Stimulated activated CD4-positive, alpha-beta T cell treated with anti-CD3 and anti-CD28 coated beads, TNF-alpha, amount 100 ng/mL, for 48 hours (primary cell): ENCODE measurements around the gene PTK6.

Source experiments
- DNase-seq, 3 donors: peaks; one replicate each; pipeline ENCODE4 v3.0.0-alpha.2; 2020; ENCODE audit warnings: low read depth in 3 of 3

PTK6 gene

DNA sequence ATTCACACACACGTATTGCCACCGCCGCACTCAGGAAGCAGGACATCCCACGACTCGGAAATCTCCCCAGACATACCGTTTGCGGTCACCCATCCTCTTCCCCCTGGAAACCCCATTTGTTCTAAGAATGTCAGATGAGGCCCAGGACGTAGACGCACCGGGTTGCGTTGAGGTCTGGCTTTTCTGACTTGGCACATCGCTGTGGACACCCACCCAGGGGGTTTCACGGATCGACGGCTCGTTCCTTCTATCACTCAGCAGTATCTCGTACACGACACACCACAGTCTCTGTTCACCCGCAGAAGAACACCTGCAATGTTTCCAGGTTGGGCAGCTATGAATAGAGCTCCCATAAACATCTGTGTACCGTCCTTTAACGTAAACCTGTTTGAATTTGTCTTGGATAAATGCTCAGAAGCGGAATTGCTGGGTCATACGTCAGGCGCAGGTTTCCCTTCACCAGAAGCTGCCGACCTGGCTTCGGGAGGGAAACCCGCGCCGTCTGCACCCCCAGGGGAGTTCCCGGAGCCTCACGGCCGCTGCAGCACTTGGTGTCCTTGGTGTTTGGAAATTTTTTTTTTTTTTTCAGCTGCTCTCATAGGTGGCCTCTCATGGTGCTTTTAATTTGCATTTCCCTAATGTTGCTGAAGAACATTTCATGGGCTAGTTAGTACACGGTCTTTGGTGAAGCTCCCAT, 29.0 kb downstream of the PTK6 start:
- no peak for DNase-seq

DNA sequence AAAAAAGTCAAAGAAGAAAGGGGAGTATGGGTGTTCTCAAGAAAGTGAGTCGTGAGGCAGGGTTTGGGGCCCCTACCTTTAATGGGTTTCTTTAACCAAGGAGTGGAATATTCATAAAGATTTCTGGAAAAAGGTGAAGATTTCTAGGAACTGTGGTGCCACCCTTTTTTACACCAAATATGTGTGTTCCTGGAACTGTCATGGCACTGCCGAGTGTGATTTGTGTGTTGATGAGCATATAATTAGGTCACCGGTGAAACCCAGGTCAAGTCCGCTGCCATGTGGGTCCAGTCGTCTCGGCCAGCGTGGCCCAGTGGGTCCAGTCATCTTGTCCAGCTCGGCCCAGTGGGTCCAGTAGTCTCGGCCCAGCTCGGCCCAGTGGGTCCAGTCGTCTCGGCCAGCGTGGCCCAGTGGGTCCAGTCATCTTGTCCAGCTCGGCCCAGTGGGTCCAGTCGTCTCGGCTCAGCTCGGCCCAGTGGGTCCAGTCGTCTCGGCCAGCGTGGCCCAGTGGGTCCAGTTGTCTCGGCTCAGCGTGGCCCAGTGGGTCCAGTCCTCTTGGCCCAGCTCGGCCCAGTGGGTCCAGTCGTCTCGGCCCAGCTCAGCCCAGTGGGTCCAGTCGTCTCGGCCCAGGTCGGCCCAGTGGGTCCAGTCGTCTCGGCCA, 30.0 kb downstream of the PTK6 start:
- no peak for DNase-seq

DNA sequence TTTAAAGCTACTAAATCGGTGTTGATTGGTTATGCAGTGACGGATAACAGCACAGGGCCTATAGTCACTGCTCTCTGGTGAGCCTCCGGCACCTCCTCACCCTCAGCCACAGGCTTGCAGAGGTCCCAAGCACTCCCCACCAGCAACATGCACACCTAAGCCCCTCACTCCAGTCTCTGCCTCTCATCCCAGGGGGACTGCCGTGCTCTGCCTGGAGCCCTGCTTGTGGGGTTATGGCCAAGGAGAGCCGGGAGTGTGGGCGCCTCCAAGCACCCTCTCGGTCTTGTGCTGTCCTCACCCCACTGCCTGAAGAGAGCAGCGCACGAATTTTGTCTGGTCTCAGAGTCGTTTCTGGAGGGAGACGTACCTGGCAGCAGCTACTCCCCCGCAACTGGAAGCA, 31.5 kb downstream of the PTK6 start:
- DNase-seq = no peak

DNA sequence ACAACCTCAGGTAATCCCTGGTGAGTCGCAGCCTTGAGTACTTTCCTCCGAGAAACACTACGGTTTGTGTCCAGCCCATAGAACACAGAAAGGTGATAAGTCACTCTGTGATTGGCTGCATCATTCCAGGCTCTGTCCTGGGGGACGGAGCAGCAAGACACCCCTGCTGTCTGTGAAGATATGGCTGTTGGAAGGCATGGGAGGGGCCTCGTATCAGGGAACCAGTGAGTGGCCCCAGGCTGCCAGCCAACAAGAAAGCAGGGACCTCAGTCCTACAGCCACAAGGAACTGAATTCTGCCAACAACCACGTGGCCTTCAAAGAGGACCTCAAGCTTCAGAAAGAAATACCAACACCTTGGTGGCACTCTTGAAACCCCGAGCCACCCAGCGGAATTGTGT, 31.9 kb downstream of the PTK6 start:
- no peak for DNase-seq

DNA sequence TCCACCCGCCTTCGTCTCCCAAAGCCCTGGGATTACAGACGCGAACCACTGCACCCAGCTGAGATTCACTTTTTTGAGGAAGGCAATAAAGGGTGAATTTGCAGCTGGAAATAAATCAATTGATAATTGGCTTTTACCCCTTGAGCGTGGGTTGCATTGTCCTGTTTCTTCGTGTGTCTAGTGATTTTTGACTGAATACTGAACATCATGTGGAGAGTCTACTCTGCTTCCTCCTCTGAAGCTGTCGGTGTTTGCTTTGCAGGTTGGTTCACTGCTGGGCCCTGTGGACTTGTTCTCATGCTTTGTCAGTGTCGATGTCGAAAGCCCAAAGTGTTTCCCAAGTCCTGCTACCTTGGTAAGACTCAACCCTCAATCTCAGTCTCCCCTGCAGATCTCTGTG, 32.5 kb downstream of the PTK6 start:
- no peak for DNase-seq

DNA sequence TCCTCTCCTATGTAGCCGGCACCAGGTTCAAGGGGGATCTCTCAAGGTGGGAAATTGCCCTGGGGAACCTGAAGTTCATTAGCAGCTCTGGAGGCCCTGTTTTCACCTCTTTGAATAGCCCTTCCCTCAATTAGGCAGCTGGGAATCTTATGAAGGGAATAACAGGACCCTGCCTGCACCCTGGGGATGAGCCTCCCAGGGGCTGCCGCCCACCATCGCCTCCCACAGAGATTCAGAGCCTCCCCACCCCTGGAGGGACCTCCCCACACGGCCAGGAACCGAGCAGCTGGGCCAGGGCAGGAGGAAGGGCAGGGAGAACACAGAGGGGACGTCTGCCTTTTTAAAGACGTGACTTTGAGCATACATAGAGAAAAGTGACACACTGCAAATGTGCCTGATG, 33.7 kb downstream of the PTK6 start:
- no peak for DNase-seq

DNA sequence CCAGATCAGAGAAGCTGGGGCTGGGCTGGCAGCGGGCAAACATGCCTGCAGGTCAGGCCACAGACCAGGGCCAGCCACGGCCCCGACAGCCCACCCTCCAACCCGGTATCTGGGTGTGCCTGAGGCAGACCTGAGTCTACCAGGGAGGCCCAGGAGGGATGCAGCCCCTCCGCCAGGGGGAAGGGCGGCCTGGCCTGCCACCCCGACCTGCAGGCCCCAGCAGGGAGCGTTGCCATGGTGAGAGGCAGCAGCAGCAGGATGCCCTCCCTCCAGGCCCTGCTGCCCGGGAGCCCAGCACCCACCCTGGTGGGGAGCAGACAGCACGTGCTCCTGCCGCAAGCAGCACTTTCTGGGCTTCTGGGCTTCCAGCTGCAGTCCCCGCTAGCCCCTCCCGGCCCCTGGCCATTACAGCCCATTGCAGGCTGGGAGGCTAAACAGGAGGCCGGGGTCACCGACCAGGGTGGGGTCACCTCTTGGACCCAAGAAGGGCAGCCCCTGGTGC, 34.5 kb downstream of the PTK6 start:
- no peak for DNase-seq

DNA sequence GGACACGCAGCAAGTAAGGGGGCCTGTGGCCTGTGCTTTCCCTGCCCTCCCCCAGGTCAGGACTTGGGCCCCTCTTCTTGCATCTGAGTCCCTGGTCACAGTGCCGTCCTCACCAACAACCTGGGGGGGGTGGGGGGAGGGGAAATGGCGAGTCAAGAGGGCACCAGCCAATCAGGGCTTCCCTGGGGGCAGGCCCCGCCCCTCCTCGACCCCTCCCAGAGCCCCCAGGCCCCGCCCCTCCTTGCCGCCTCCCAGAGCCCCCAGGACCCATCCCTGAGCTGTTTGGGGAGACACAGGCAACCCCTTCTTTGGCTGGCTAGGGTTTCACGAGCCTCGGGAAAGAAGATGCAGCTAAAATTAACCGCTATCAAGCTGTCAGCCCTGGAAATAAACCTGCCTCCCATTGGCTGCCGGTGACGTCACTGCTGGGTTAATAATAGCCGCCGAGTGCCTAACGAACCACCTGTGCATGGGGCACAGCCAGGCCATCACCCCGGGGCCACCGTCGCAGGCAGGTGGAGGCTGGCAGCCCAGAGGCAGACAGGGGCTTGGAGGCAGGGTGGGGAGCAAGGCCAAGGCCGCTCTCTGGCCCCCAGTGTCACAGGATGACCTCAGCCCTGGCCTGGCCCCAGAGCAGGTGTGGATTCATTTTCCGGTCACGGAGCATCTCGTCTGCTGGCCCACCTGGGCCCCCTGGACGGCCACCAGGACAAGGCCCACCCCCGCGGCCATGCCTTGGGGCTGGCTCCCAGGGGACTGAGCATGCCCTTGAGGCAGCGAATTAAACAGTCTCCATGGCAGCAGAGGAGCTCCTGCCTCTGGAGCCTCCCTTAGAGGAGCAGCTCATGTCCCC, 35.1 kb downstream of the PTK6 start:
- DNase-seq = no peak

DNA sequence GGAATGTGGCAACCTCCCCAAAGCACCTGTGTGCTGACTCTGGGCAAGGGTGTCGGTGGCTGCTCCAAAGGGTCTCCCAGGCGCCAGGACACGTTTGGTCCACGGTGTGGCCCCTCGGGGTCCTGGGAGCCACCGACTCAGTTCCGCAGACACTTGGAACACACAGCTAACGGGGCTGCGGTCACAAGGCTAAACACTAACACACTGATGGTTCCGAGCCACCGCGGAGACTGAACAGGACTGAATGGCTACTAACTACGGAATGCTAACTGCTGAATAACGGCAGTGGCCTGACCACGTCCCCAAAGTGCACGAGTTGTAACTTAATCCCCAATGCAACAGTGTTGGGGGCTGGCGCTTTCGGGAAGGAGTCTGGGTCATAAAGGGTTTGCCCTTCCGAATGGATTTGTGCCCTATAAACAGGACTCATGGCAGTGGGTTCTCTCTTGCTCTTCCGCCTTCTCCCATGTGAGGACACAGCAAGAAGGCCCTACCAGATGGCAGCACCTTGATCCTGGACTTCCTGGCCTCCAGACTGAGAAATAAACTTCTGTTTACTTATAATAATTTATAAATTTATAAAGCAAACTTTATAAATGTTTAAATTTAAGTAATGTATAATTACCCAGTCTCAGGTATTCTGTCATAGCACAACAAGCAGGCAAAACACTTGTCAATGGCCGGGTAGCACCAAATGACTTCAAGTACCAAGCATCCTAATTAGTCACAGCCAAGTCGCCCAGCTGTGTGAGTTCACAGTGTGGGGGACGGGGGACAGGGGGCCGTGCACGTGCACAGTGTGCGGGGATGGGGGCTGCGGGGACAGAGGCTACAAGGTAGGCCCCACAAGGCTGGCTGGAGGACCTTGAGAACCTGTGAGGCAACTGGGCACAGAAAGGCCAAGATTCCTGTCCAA, 36.0 kb downstream of the PTK6 start:
- DNase-seq = no peak

DNA sequence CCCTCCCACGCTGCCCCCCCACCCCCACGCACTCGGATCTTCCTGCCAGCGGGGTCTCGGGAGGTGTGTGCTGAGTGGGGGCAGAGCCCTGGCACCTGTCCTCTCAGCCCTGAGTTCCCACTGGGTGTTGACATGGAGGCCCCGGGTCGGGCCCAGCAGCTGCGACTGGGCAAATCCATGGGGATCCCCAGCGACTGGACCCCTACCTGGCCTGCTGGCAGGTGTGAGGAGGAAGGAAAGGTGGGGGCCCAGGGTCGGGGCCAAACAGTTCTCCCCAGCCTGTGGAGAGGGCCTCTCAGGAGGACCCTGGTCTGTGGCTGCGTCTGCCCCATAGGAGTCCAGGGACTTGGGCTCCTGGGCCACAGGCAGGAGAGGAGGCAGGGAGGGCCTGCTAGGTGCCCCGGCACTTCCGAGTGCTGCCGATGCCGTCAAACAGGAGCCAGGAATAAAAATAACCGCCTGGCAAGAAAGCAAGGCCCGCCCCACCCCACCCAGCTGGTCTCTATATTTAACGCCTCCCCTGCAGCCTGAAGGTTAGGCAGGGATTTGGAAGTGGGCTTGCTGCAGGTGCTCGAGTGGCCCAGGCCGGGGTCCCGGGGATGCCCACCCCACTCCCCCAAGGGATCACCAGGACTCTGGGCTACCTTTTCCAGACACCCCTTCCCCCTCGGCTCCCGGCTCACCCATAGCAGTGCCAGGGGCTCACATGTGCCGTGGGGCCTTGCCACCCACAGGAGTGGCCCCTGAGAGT, 36.9 kb downstream of the PTK6 start:
- no peak for DNase-seq

DNA sequence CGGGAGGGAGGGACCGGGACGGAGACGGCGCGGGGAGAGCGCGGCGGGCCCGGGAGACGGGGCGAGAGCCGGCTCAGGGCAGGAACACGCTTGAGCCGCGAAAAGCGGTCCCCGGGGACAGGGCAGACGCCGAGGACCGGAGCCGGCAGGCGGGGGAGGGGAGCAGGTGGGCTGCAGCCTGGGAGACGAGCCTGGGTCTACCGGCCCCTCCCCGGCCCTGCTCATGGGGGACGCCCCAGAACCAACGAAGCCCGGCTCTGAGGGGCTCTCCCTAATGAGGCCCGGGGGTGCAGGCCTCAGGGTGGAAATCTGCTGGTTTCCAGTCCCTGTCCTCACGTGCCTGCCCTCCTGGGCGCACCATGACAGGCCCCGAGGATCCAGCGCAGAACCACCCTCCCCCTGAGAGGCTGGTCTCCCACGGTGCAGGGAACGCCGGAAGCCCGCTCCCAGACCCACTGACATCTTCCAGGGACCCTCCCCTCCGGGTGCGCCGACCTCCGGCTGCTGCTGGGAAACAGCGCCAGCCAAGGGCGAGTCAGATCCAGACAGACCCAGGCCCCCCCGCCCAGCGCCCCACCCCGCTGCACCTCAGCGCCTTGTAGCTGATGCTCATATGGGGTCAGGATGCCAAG, 37.7 kb downstream of the PTK6 start:
- DNase-seq = no peak

DNA sequence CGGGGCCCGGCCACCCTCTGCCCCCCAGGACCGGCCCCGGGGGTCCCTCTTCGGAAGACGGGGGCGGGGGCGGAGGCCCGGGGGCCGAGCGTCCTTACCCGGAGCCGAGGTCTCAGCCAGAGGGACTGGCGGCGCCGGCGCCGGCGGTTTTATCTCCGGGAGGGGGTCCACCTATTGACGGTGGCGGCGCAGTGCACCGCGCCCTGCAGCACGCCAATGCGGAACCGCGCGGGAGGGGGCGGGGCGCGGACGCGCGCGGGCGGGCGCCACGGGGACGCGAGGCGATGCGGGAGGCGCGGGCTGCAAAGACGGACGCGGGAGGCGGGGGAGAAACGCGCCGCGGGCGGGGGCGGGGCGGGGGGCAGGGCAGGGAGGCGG, 38.2 kb downstream of the PTK6 start, which contains the start of gene EEF1A2:
Gene EEF1A2, minus strand, starts transcription at position 124 of the 378 bp plus-strand sequence. CDS start 1,320 bp downstream, outside the sequence.
- DNase-seq = no peak

DNA sequence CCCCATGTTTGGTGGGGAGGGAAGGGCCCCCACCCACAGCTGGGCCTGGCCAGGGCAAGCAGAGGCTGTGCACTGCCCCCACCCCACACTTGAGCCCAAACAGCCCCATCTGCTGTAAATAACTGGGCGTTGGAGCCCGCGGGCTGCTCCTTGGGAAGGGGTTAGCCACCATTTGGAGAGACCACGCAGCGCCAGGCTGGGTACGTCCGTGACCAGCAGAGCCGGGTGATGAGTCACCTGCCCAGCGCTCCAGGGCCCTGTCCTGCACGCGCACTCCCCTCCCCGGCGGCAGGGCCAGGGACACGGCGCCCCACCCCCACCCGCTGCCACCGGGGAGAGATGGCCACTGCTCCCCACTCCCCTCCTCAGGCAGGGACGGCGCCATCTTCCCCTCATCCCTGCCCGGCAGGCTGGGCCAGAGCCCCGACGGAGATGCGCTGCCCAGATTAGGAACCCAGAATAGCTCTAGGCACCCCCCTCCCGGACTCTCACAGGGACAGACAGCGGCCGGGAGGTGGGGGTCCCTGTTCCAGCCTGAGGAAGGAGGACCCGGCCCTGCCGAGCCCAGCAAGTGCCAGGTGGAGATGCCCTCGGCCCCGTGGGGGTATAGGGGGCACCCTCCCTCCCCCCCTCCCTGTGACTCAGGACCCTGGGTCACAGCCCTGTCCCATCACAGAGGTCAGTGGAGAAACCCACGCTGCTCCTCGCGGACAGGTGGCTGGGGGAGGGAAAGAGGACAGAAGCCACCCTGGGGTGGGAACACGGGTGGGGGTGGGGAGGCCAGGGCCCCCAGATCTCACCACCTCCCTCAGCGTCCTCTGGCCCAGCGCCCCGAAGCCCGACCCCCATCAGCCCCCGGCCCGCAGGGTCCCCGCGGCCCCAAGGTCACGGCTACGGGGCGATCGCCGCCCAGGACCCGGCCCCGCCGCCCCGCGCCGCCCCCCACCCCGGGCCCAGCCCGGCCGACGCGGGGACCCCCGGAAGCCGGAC, 38.9 kb downstream of the PTK6 start:
- no peak for DNase-seq

DNA sequence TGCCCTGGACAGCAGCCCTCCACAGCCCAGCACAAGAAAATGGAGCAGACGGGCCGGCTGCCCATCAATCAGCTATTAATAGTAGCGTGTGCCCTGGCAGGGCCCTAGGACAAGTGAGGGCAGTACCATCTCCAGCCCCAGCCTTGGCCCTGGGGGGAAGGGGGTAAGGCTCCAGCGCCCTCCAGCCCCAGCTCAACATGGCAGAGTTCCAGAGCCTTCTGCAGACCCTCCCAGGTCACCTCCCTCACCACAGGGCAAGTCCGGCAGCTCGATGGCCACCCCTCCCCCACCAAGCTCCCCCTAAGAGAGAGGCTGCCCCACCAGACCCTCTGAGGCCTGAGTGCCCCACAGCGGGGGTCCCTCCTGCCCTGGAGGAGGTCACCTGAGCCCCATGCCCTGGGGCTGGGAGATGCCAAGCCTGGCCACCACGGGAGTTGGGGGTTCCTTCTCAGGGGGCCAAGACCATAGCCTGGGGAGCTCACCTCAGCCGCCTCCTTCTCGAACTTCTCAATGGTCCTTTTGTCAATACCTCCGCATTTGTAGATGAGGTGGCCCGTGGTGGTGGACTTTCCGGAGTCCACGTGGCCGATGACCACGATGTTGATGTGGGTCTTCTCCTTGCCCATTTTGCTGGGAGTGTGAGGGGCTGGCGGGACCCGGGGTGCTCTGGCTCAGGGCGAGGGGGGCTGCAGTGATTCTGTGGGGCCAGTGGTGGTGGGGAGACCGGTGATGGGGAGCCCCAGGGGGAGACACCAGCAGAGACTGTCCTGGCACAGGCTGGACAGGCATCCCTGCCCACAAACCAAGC, 39.8 kb downstream of the PTK6 start:
- no peak for DNase-seq

DNA sequence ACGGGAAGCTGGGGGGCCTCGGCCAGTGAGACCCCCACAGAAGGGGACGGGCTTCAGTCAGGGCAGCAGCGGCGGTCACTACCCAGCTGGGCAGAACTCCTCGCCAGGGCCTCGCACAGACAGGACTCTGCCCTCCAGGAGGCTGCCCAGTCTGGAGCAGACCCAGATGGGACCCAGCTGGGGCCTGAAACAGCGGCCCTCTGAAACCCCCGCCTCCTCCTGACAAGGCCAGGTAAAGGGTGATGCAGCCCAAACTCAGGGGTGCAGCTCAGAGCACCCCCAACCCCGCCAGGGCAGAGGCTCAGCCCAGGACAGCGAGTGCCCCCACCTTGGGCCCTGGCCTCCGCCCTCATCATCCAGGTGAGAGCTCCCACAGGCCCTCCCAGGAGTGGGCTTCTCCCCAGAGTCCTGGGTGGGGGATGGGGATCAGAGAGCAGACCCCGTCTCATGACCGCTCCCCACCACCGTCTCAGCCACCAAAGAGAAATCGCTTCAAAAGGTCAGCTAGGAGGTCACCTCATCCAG, 40.5 kb downstream of the PTK6 start:
- no peak for DNase-seq

DNA sequence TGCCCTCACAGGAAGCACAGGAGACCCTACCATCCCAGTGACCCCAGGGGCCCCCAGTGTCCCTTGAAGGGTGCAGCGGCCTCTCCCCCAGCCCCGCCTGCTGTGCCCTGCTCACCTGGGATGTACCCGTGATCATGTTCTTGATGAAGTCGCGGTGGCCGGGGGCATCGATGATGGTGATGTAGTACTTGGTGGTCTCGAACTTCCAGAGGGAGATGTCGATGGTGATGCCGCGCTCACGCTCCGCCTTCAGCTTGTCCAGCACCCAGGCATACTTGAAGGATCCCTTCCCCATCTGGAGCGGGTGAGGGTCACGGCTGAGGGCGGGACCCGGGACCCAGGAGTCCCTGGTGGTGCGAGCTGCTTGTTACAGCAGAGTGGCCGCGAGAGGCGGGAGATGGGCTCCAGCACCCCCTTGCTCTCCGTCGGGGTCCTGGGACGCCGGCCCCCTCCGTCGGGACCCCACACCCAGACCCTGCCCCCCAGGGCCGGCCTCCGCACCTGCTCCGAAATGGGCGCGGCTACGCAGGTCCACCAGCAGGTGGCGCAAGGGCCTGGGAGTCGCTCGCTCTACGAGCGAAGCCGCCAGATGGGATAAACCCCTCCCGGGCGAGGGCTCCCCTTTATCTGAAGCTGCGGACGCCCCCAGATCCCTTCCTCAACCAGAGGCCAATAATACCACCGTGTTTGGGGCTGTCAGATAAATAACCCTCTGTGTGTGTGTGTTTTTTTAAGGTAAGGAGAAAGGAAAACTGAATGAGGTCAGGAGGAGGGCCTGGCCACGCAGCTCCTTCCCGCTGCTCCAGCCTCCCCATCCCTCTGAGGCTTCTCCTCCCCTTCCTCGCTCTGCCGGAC, 41.2 kb downstream of the PTK6 start:
- DNase-seq = peak; percentile 37 to 79 (median 66)

DNA sequence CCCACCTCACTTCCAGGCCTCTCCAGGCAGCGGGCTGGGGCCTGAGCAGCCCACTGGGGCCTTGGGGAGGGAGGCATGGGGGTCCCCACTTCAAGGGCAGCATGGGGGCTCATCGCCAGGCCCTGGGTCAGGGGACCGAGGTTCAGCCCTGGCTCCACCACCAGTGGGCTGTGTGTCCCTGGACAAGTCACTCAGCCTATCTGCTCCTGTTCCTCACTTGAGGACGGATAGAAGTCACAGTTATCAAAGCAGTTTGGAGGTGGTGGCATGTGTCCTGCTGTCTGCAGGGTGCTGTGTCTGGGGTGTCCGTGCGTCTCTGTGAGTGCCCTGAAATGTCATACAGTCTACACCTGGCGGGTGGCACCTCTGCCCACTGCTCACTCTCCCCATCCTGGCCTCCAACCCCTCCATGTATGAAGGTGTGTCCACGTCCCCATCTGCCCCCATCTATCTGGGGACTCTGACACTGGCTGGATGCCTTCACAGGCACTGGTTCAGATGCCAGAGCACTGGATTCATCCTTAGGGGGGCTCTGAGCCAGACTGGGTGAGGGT, 41.9 kb downstream of the PTK6 start:
- DNase-seq = no peak
